Gastroesophageal sphincter (tissue), 3 donors: ENCODE data around the gene KIF1A.

Source experiments
- EP300 ChIP-seq: sonication (generic); formaldehyde crosslinking; IDR thresholded peaks from one replicate; pipeline ENCODE4 v1.6.1; 2017; ENCODE audit warnings: antibody characterized with exemption, mild to moderate bottlenecking
- POLR2AphosphoS5 ChIP-seq: sonication (generic); formaldehyde crosslinking; IDR thresholded peaks from one replicate; pipeline ENCODE4 v1.6.1; 2017; ENCODE audit warnings: antibody characterized with exemption
- TF ChIP-seq, protein P1 (sequence below), 4 experiments: fragments of 200-600 bp in 2 of 4; fragments of 450-650 bp in 2 of 4; sonication (generic) in 1 of 4; IDR thresholded peaks; one replicate each; pipeline ENCODE4 v1.5.1; 2017 to 2019; ENCODE audit warnings: antibody characterized with exemption in 4 of 4, mild to moderate bottlenecking in 2 of 4, moderate library complexity in 2 of 4

GRCh38 chr2:240760121-240760520 is 59.9 kb downstream of the KIF1A start:
- TF ChIP-seq POLR2AphosphoS5: no peak
- TF ChIP-seq, protein P1, sequence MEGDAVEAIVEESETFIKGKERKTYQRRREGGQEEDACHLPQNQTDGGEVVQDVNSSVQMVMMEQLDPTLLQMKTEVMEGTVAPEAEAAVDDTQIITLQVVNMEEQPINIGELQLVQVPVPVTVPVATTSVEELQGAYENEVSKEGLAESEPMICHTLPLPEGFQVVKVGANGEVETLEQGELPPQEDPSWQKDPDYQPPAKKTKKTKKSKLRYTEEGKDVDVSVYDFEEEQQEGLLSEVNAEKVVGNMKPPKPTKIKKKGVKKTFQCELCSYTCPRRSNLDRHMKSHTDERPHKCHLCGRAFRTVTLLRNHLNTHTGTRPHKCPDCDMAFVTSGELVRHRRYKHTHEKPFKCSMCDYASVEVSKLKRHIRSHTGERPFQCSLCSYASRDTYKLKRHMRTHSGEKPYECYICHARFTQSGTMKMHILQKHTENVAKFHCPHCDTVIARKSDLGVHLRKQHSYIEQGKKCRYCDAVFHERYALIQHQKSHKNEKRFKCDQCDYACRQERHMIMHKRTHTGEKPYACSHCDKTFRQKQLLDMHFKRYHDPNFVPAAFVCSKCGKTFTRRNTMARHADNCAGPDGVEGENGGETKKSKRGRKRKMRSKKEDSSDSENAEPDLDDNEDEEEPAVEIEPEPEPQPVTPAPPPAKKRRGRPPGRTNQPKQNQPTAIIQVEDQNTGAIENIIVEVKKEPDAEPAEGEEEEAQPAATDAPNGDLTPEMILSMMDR (IDR thresholded peaks at IDR 0.05): no peak
- no peak for TF ChIP-seq EP300
